HFFc6 (cell line): ENCODE results near the gene POLH. TPM values are rescaled to one million over a fixed set of nuclear protein-coding genes. Genes with fewer than 3 reads are reported as not detected.
"Not testable (repeated sequence)": the region's sequence is repeated elsewhere in the genome, so short reads cannot be mapped to it uniquely, and the experiment has no call there.

Experiments
- DNase-seq: peaks from one replicate; pipeline ENCODE4 v3.0.0-alpha.2; 2018
- H3K27ac Mint-ChIP-seq: 2 replicates; pipeline ENCODE4 v1.8.0; 2020; ENCODE audit warnings: mild to moderate bottlenecking, mixed read lengths
- H3K27me3 Mint-ChIP-seq: 2 replicates; pipeline ENCODE4 v1.8.0; 2021; ENCODE audit warnings: mild to moderate bottlenecking, moderate library complexity, mixed read lengths; ENCODE audit not compliant: insufficient read depth
- H3K36me3 Mint-ChIP-seq: 2 replicates; pipeline ENCODE4 v1.8.0; 2021; ENCODE audit warnings: low read depth, mixed read lengths
- H3K4me1 Mint-ChIP-seq: 2 replicates; pipeline ENCODE4 v1.8.0; 2020; ENCODE audit warnings: low read depth, mixed read lengths
- H3K4me3 Mint-ChIP-seq: 2 replicates; pipeline ENCODE4 v1.8.0; 2020; ENCODE audit warnings: mild to moderate bottlenecking, moderate library complexity, mixed read lengths
- H3K9me3 Mint-ChIP-seq: 2 replicates; pipeline ENCODE4 v1.8.0; 2020; ENCODE audit warnings: mild to moderate bottlenecking, mixed read lengths
- CTCF ChIP-seq: fragments of 200-600 bp; sonication (generic); IDR thresholded peaks from 2 replicates; pipeline ENCODE4 v1.5.0; 2021; ENCODE audit warnings: antibody characterized with exemption, mild to moderate bottlenecking
- total RNA-seq, 6 experiments: library from RNA; stranded (reverse); fragmentation: NEBNext Ultra II Directional; extraction: Animal tissue kit (Norgen Biotek cat#: 25700); gene quantifications; 2 replicates in 1 of 6; 3 replicates in 5 of 6; pipeline ENCODE4 v1.2.3, GENCODE V29; 2021

Gene POLH
- total RNA-seq, 6 experiments from 2014 or later: 31.4 to 39.8 (median 37.3) TPM

- DNase-seq: no peak
- H3K36me3 Mint-ChIP-seq: peaks cover 35% of the 10 kb centered on the region
- H3K4me3 Mint-ChIP-seq: no peak overlapping the region
- H3K27me3 Mint-ChIP-seq: no peaks in the 10 kb centered on the region; the same call in none of the 2 replicates
- H3K27ac Mint-ChIP-seq: no peak overlapping the region
- H3K4me1 Mint-ChIP-seq: no peaks in the 10 kb centered on the region
- H3K9me3 Mint-ChIP-seq: no peaks in the 10 kb centered on the region
- TF ChIP-seq CTCF: no peak
Measured at GRCh38 chr6:43544461-43544860, 31.5 kb upstream of the POLH start.

- H3K4me3 Mint-ChIP-seq: no peak overlapping the region
- no peak overlapping the region for H3K27ac Mint-ChIP-seq
- H3K4me1 Mint-ChIP-seq: no peaks in the 10 kb centered on the region
- H3K27me3 Mint-ChIP-seq: no peaks in the 10 kb centered on the region; the same call in none of the 2 replicates
- peaks cover 38% of the 10 kb centered on the region for H3K36me3 Mint-ChIP-seq
- no peak for DNase-seq
- no peaks in the 10 kb centered on the region for H3K9me3 Mint-ChIP-seq
- no peak for TF ChIP-seq CTCF
Measured at GRCh38 chr6:43547222-43547621, 28.8 kb upstream of the POLH start.

GRCh38 chr6:43557620-43558019, 18.4 kb upstream of the POLH start:
- H3K4me3 Mint-ChIP-seq, H3K27me3 Mint-ChIP-seq, H3K27ac Mint-ChIP-seq, H3K4me1 Mint-ChIP-seq, DNase-seq, H3K9me3 Mint-ChIP-seq: not testable (repeated sequence)
- peaks cover 39% of the 10 kb centered on the region for H3K36me3 Mint-ChIP-seq

- Mint-ChIP-seq H3K27me3 (no peaks in the 10 kb centered on the region), H3K27ac (no peak overlapping the region), H3K4me1 (no peaks in the 10 kb centered on the region), H3K9me3 (no peaks in the 10 kb centered on the region), H3K36me3 (peaks cover 30% of the 10 kb centered on the region), H3K4me3 (no peak overlapping the region)
- no peak for DNase-seq
- TF ChIP-seq CTCF: no peak
Measured at GRCh38 chr6:43559328-43559727, 16.7 kb upstream of the POLH start.

GRCh38 chr6:43570876-43571441, 5.0 kb upstream of the POLH start:
- Mint-ChIP-seq H3K27ac (no peak overlapping the region), H3K36me3 (peaks cover 21% of the 10 kb centered on the region; the same call in 1 of the 2 replicates), H3K9me3 (no peaks in the 10 kb centered on the region), H3K27me3 (no peaks in the 10 kb centered on the region), H3K4me1 (peaks cover 6% of the 10 kb centered on the region; the same call in 1 of the 2 replicates), H3K4me3 (no peak overlapping the region)
- DNase-seq: no peak
- TF ChIP-seq CTCF: no peak

GRCh38 chr6:43572015-43572414, 4.0 kb upstream of the POLH start:
- peaks cover 7% of the 10 kb centered on the region for H3K4me1 Mint-ChIP-seq
- no peaks in the 10 kb centered on the region for H3K27me3 Mint-ChIP-seq
- no peak for DNase-seq
- no peak for TF ChIP-seq CTCF
- peaks cover 6% of the 10 kb centered on the region for H3K9me3 Mint-ChIP-seq
- H3K36me3 Mint-ChIP-seq: peaks cover 24% of the 10 kb centered on the region
- H3K27ac Mint-ChIP-seq: no peak overlapping the region
- H3K4me3 Mint-ChIP-seq: no peak overlapping the region
